Tracheal epithelial cell (primary cell): ENCODE data around the gene SYNE2. TPM values are rescaled to one million over a fixed set of nuclear protein-coding genes. Genes with fewer than 3 reads are reported as not detected.

Experiments
- total RNA-seq: library from RNA; depleted of rRNA; stranded (reverse); fragments of >200 nt; gene quantifications from 2 replicates; pipeline ENCODE4 v1.2.1, GENCODE V29; 2014

The SYNE2 gene
- total RNA-seq, result 40.5 and 59.5 TPM in 2 replicates

GRCh38 chr14:63852817-63853731, at the start of gene SYNE2:
Gene SYNE2, plus strand, starts transcription at chr14:63853004. Its CDS starts 56,145 bp downstream, at chr14:63909149.

Other genes starting within 250 kb of the SYNE2 start
- gene WDR89, start 211.1 kb upstream of the SYNE2 start, total RNA-seq, result 13.5 and 16.2 TPM in 2 replicates
- 39.2 and 41.0 TPM in 2 replicates for gene SGPP1, start 124.9 kb upstream of the SYNE2 start, total RNA-seq